Activated T-cell treated with anti-CD3 and anti-CD28 coated beads, Interleukin-2, amount 50 U/mL, for 4 hours (primary cell): ENCODE results near the gene ZNF10. TPM values are rescaled to one million over a fixed set of nuclear protein-coding genes. Genes with fewer than 3 reads are reported as not detected.
A peak's percentile ranks its signal among the peaks of the same experiment; 100 is the strongest.

ENCODE experiments used
- ATAC-seq, 2 donors: fragments of 200-7000 bp; cut with Tn5 transposase; one replicate each; pipeline ENCODE4 v1.10.0; 2021
- DNase-seq: peaks from one replicate; pipeline ENCODE4 v3.0.0-alpha.2; 2020
- H3K27me3 Mint-ChIP-seq: one replicate; pipeline ENCODE4 v1.8.0; 2021; ENCODE audit warnings: low read depth, mixed read lengths
- H3K36me3 Mint-ChIP-seq: one replicate; pipeline ENCODE4 v1.8.0; 2022; ENCODE audit warnings: mixed read lengths; ENCODE audit not compliant: insufficient read depth
- H3K4me1 Mint-ChIP-seq: one replicate; pipeline ENCODE4 v1.8.0; 2021; ENCODE audit warnings: low read depth, mixed read lengths
- H3K4me3 Mint-ChIP-seq: one replicate; pipeline ENCODE4 v1.8.0; 2021; ENCODE audit warnings: mild to moderate bottlenecking, moderate library complexity, mixed read lengths
- H3K9me3 Mint-ChIP-seq: one replicate; pipeline ENCODE4 v1.8.0; 2021; ENCODE audit warnings: mixed read lengths
- total RNA-seq, 3 donors: library from RNA; stranded (reverse); gene quantifications; one replicate each; pipeline ENCODE4 v1.2.1, GENCODE V29; 2021

The ZNF10 gene
- total RNA-seq, 3 donors from 2014 or later, result 2.4 to 3.5 (median 2.6) TPM

DNA sequence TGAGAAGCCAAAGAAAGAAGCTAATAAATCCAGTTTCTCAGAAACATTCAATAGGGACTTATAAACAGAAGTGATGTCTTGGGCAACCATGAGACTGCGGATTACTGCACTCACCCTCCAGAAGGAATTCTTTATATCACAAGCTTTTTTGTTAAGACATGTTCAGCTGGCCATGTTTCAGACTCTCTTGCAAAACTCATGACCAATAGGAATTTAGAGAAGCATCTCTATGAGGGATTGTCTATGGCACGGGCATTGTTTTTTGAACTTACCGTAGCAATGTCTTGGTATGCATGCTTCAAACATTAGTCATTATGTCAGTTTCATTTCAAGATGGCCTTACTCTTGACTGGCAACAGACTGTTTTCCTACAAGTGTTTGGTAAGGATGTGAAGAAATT lies 35.3 kb downstream of the ZNF10 start:
- H3K4me3 Mint-ChIP-seq, result no peak overlapping the region
- H3K4me1 Mint-ChIP-seq, result no peaks in the 10 kb centered on the region
- no peaks in the 10 kb centered on the region for H3K27me3 Mint-ChIP-seq
- no peak for DNase-seq
- peaks cover 4% of the 10 kb centered on the region for H3K36me3 Mint-ChIP-seq
- no peak for ATAC-seq
- H3K9me3 Mint-ChIP-seq, result peaks cover 62% of the 10 kb centered on the region

DNA sequence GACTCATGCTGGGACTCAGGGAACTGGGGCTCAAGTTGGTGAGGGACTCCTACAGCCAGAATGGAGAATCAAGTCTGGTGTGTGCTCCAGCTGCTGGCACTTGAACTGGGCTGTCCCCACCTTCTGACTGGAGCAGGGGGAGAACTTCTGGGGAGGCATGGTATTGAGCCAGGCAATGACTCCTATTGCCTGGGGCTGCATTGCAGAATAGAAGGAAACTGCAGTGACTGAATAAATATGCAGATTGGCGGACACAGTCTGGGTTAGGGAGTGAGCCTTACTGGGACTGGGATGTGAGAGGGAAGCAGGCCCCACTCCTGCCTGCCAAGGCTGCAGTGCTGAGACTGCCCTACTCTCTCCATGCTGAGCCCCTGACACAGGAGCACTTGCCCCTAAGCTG lies 42.1 kb downstream of the ZNF10 start:
- no peak overlapping the region for H3K4me3 Mint-ChIP-seq
- peaks cover 44% of the 10 kb centered on the region for H3K9me3 Mint-ChIP-seq
- peaks cover 4% of the 10 kb centered on the region for H3K36me3 Mint-ChIP-seq

DNA sequence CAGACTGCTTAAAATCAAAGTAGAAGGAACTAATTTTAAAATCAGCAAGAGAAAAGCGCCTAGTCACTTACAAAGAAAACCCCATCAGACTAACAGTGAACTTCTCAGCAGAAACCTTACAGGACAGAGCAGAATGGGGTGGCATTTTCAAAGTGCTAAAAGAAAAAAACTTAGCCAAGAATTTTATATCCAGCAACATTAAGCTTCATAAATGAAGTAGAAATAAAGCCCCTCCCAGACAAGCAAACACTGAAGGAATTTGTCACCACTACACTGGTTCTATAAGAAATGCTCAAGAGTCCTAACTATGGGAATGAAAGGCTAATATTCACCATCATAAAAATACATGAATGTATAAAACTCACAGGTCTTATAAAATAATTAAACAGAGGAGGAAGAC lies 44.5 kb downstream of the ZNF10 start:
- H3K4me1 Mint-ChIP-seq, result no peaks in the 10 kb centered on the region
- H3K4me3 Mint-ChIP-seq, result no peak overlapping the region
- H3K36me3 Mint-ChIP-seq, result no peaks in the 10 kb centered on the region
- H3K9me3 Mint-ChIP-seq, result peaks cover 39% of the 10 kb centered on the region
- DNase-seq (no peak), ATAC-seq (no peak)
- H3K27me3 Mint-ChIP-seq, result no peaks in the 10 kb centered on the region

More for the DNA sequence above, 42.1 kb downstream of the ZNF10 start:
- ATAC-seq (no peak), DNase-seq (no peak)
- H3K4me1 Mint-ChIP-seq, result no peaks in the 10 kb centered on the region
- H3K27me3 Mint-ChIP-seq, result no peaks in the 10 kb centered on the region

DNA sequence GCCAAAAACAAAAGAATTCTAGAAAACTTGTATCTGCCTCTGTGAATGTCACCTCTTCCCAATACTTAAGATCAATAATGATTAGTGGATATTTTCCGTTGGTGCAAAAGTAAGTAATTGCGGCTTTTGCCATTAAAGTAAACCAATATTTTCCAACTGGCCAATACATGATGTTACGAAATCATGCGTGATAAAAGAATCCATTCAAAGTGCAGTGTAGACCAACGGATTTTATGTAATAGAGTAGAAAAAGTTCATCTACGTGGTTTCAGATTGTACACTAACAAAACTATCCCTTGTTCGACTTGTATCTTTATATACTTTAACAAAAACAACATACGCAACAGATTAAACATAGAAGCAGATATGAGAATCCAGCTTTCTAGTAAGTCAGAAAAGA lies 50.2 kb downstream of the ZNF10 start:
- Mint-ChIP-seq H3K27me3 (no peaks in the 10 kb centered on the region), H3K9me3 (peaks cover 50% of the 10 kb centered on the region), H3K36me3 (peaks cover 36% of the 10 kb centered on the region), H3K4me3 (peak overlapping the region; percentile 7), H3K4me1 (peaks cover 13% of the 10 kb centered on the region)
- DNase-seq (no peak), ATAC-seq (no peak)

DNA sequence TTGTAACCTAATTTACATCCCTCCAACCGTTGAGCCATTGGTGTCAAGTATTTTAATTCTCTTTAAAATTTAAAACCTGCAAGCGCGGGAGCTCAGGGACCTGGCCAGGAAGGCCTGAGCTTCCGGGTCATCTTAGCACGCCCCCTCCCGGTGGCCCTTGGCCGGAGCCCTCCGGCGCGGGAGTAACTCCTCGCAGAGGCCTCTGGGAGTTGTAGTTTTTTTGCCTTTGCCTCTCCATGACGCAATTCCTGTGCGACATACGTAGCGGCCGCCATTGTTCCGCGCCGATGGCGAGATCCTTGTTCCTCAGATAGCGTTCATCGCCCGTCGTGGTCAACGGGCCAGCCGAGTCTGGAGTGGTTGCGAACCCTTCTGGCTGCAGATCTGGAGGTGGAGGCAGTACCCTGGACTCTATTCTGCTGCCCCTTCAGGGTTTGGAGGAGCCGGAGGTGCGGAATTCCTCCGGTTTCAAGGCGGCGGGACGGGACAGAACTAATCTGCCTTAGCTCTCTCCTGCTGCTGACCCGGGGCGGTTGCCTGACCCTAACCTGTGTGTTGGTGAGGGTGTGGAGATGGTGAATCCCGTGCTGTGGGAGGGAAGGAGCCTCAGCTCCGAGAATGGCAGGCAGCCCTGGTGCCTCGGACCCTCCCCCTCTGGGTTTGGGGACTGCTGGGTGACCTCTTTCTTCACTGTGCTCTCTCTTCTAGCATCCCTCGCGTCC lies 51.0 kb downstream of the ZNF10 start, which contains the start of gene ZNF268:
Gene ZNF268, plus strand, starts transcription at position 258 of the 722 bp plus-strand sequence. CDS start 503 bp downstream, outside the sequence.
- ATAC-seq (peak; percentile 93), DNase-seq (peak; percentile 82)
- peaks cover 44% of the 10 kb centered on the region for H3K36me3 Mint-ChIP-seq
- peaks cover 13% of the 10 kb centered on the region for H3K4me1 Mint-ChIP-seq
- peak within 1 kb of the TSS; percentile 92 for H3K4me3 Mint-ChIP-seq
- H3K9me3 Mint-ChIP-seq, result peaks cover 47% of the 10 kb centered on the region
- no peaks in the 10 kb centered on the region for H3K27me3 Mint-ChIP-seq

DNA sequence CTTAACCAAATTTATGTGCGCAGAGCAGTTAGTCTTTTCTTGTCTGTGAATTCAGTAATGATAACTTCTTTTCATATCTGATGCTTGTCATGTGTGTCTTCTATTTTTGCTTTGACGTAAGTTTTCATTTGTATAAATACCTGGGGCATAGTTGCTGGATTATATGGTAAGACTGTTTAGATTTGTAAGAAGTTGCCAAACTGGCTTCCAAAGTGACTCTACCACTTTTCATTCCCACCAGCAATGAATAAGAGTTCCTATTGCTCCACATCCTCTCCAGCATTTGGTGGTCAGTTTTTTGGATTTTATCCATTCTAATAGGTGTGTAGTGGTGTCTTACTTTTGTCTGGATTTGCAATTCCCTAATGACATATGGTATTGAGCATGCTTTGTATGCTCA lies 59.7 kb downstream of the ZNF10 start:
- no peak overlapping the region for H3K4me3 Mint-ChIP-seq
- DNase-seq (no peak), ATAC-seq (no peak)
- H3K27me3 Mint-ChIP-seq, result no peaks in the 10 kb centered on the region
- no peaks in the 10 kb centered on the region for H3K4me1 Mint-ChIP-seq
- peaks cover 60% of the 10 kb centered on the region for H3K9me3 Mint-ChIP-seq
- H3K36me3 Mint-ChIP-seq, result peaks cover 100% of the 10 kb centered on the region

DNA sequence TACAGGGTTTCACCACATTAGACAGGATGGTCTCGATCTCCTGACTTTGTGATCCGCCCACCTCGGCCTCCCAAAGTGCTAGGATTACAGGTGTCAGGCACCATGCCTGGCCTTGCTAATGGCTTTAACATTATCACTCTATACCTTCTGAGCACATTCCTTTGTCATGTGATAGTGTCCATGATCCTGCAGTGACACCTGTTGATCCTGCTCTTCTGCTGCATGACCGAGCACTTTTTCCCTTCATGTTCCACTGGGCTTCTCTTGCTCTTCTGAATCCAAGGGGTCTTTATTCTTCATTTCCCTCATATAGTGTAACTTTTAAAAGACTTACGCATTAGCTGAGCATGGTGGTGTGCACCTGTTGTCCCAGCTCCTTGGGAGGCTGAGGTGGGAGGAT lies 62.4 kb downstream of the ZNF10 start:
- Mint-ChIP-seq H3K4me3 (no peak overlapping the region), H3K9me3 (peaks cover 51% of the 10 kb centered on the region), H3K27me3 (no peaks in the 10 kb centered on the region), H3K36me3 (peaks cover 86% of the 10 kb centered on the region), H3K4me1 (no peaks in the 10 kb centered on the region)
- no peak for DNase-seq
- ATAC-seq, result no peak

DNA sequence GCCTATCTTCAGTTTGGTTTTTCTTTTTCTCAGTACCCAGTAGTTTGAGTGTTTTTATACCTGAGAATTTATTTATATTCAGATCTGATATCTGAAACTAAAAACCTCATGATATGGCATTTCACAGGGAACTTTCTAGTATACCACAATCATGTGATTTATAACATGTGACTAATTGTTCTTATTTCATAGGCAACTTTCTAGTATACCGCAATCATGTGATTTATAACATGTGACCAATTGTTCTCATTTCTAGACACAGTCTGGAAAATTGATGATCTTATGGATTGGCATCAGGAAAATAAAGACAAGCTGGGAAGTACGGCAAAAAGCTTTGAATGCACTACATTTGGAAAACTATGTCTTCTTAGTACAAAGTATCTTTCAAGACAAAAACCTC lies 71.5 kb downstream of the ZNF10 start:
- Mint-ChIP-seq H3K36me3 (peaks cover 62% of the 10 kb centered on the region), H3K4me3 (no peak overlapping the region), H3K9me3 (peaks cover 48% of the 10 kb centered on the region), H3K27me3 (no peaks in the 10 kb centered on the region), H3K4me1 (no peaks in the 10 kb centered on the region)
- ATAC-seq (no peak), DNase-seq (no peak)

DNA sequence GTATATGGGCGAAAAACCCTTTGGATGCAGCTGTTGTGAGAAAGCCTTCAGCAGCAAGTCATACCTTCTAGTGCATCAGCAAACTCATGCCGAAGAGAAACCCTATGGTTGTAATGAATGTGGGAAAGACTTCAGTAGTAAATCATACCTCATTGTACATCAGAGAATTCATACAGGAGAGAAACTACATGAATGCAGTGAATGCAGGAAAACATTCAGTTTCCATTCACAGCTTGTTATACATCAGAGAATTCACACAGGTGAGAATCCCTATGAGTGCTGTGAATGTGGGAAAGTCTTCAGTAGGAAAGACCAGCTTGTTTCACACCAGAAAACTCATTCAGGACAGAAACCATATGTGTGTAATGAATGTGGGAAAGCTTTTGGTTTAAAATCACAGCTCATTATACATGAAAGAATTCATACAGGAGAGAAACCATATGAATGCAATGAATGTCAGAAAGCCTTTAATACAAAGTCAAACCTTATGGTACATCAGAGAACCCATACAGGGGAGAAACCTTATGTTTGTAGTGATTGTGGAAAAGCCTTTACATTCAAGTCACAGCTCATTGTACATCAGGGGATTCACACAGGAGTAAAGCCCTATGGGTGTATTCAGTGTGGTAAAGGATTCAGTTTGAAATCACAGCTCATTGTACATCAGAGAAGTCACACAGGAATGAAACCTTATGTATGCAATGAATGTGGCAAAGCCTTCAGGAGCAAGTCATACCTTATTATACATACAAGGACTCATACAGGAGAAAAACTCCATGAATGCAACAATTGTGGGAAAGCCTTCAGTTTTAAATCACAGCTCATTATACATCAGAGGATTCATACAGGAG lies 72.3 kb downstream of the ZNF10 start:
- Mint-ChIP-seq H3K36me3 (peaks cover 60% of the 10 kb centered on the region), H3K27me3 (no peaks in the 10 kb centered on the region), H3K9me3 (peaks cover 55% of the 10 kb centered on the region), H3K4me1 (no peaks in the 10 kb centered on the region), H3K4me3 (no peak overlapping the region)
- ATAC-seq, result no peak
- DNase-seq, result no peak

DNA sequence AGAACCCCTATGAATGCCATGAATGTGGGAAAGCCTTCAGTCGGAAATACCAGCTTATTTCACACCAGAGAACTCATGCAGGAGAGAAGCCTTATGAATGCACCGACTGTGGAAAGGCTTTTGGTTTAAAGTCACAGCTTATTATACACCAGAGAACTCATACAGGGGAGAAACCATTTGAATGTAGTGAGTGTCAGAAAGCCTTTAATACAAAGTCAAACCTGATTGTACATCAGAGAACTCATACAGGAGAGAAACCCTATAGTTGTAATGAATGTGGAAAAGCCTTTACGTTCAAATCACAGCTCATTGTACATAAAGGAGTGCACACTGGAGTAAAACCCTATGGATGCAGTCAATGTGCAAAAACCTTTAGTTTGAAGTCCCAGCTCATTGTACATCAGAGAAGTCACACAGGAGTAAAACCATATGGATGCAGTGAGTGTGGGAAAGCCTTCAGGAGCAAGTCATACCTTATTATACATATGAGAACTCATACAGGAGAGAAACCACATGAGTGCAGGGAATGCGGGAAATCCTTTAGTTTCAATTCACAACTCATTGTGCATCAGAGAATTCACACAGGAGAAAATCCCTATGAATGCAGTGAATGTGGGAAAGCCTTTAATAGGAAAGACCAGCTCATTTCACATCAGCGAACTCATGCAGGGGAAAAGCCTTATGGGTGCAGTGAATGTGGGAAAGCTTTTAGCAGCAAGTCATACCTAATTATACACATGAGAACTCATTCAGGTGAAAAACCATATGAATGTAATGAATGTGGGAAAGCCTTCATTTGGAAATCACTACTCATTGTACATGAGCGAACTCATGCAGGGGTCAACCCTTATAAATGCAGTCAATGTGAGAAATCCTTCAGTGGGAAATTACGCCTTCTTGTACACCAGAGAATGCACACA lies 73.2 kb downstream of the ZNF10 start:
- peaks cover 62% of the 10 kb centered on the region for H3K36me3 Mint-ChIP-seq
- ATAC-seq, result no peak
- H3K27me3 Mint-ChIP-seq, result no peaks in the 10 kb centered on the region
- peaks cover 58% of the 10 kb centered on the region for H3K9me3 Mint-ChIP-seq
- no peak overlapping the region for H3K4me3 Mint-ChIP-seq
- no peak for DNase-seq
- H3K4me1 Mint-ChIP-seq, result no peaks in the 10 kb centered on the region

DNA sequence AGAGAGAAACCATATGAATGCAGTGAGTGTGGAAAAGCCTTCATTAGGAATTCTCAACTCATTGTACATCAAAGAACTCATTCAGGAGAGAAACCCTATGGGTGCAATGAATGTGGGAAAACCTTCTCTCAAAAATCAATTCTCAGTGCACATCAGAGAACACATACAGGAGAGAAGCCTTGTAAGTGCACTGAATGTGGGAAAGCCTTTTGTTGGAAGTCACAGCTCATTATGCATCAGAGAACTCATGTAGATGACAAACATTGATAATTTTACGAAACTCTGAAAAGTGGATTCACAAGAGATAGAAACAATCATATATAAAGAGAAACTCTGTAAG lies 73.8 kb downstream of the ZNF10 start:
- no peaks in the 10 kb centered on the region for H3K4me1 Mint-ChIP-seq
- DNase-seq (no peak), ATAC-seq (no peak)
- H3K9me3 Mint-ChIP-seq, result peaks cover 58% of the 10 kb centered on the region
- H3K36me3 Mint-ChIP-seq, result peaks cover 58% of the 10 kb centered on the region
- no peaks in the 10 kb centered on the region for H3K27me3 Mint-ChIP-seq
- no peak overlapping the region for H3K4me3 Mint-ChIP-seq

DNA sequence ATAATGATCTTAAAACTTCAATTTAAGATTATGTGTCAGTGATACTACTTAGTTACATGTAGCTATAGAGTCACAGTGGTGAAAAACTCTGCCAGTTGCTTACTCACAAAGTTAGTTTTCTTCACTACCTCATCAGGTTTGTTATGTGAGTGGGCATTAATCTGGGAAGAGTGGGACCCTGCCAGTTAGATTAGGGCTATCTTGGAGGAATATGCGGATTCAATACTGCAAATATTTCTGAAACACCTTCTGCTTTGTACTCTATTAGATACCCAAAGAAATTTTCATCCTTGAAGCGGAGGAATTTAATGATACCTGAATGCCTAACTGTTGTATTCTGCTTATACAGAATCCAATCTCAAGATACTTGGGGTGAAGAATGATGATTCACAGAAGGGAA lies 76.0 kb downstream of the ZNF10 start:
- H3K36me3 Mint-ChIP-seq, result peaks cover 38% of the 10 kb centered on the region
- H3K4me3 Mint-ChIP-seq, result no peak overlapping the region
- DNase-seq (no peak), ATAC-seq (no peak)
- H3K27me3 Mint-ChIP-seq, result no peaks in the 10 kb centered on the region
- H3K4me1 Mint-ChIP-seq, result no peaks in the 10 kb centered on the region
- H3K9me3 Mint-ChIP-seq, result peaks cover 52% of the 10 kb centered on the region
